Fibroblast of skin of right quadriceps (primary cell): ENCODE results near the gene RARRES2.
"Not testable (repeated sequence)": the region's sequence is repeated elsewhere in the genome, so short reads cannot be mapped to it uniquely, and the experiment has no call there.

Source experiments
- DNase-seq: peaks from one replicate; pipeline ENCODE4 v3.0.0-alpha.2; 2013

RARRES2 gene

DNA sequence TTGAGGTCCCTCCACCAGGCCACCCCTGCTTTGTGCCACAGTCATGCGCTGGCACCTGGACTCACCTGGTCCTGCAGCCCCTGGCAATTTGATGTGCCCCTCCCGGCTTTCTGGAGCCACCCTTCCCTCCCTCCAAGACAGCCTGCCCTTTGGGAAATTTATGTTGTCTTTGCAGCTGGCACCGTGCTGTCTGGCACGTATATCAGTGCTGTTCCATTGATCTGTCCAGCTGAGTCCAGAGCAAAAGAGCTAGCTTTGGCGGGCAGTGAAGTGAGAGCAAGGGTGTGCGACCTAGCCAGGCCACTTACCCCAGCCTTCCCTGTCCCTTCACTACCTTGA lies 5.7 kb downstream of the RARRES2 start:
- DNase-seq: no peak

DNA sequence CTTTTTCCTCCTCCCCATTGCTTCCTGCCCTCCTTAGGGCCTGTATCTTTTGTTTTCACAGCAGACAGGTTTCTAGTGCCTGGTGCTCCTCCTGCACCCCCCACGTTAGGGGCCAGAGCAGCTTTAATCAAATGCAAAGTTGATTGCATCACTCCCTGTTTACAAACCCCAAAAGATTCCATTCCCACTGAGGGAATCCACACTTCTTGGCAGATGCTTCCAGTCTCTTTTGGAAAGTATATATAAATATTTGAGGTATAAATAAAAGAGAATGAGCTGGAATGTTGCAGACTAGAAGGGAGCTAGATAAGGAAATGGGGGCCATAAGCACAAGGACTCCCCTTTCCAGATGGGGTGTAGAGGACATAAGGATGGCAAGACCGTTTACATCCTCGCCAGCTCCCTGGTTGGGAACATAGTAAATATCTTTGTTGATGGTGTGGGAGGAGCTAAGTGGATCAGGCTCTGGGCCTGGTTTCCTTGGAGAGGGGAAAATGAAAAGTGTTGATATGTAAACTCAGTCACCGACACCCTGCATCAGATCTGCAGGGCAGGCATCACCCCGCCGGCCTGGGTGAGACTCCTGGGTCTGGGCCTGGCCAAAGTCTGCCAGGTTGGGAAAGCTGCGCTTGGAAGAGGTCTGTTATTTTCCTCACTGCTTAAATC lies 6.2 kb downstream of the RARRES2 start:
- DNase-seq: peak; percentile 62

DNA sequence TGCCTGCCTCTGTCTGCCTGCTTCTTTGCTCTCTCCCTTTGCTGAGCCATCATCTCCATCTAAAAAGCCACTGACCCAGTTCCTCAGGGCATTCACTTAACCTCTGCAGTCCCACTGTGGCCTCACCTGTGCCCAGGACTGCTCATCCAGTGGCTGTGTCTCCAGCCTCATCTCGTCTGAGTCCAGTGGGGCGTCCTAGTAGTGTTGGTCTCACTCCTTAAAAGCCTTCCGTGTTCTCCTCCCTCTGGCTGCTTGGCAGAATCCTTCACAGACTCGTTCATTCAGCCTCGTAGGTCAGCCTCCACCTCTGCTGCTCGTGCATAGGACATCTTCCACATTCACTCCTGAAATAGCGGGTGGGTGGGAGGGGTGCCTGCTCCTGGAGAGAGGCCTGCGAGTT lies 7.3 kb downstream of the RARRES2 start:
- DNase-seq: no peak

DNA sequence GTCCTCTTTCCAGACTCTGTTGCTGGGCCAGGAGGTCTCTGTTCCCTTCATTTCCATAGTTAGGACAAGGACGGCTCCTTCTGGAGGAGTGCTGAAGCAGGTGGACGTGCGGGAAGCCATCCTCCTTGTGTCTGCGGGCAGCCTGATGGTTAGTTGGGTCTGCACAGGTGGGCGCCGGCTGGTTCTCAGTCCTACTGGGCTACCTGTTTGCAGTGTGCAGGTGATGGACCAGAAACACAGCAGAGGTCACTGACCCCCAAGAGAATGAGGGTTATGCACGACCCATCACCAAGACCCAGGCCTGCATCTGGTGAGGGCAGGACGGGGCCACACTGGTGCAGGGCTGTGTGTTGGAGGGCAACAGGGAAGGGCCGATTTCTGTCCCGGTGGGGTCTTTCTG lies 7.8 kb downstream of the RARRES2 start:
- no peak for DNase-seq

GRCh38 chr7:150332852-150333635 lies 8.4 kb downstream of the RARRES2 start:
- no peak for DNase-seq

DNA sequence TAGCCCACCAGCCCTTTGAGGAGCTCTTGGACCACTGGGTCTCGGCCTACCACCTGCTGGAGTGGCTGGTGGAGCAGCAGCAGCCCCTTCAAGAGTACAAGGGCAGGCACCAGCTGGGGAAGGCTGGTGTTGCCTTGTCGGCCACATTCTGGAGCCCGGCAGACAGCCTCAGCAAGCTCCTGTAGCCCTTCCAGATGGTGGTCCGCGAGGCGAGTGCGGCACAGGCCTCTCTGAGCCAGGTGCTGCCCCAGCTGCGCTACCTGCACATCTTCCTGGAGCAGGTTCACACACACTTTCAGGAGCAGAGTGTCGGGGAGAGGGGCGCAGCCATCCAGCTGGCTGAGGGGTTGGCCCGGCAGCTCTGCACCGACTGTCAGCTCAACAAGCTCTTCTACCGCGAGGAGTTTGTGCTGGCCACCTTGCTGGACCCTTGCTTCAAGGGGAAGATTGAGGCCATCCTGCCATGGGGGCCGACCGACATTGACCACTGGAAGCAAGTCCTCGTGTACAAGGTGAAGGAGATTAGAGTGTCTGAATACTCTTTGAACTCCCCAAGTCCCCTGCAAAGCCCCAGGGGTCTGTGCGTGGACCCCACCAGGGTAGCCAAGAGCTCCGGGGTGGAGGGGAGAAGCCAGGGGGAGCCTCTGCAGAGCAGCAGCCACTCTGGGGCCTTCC lies 11.1 kb downstream of the RARRES2 start:
- DNase-seq: no peak

GRCh38 chr7:150329331-150330120 lies 11.9 kb downstream of the RARRES2 start:
- no peak for DNase-seq

DNA sequence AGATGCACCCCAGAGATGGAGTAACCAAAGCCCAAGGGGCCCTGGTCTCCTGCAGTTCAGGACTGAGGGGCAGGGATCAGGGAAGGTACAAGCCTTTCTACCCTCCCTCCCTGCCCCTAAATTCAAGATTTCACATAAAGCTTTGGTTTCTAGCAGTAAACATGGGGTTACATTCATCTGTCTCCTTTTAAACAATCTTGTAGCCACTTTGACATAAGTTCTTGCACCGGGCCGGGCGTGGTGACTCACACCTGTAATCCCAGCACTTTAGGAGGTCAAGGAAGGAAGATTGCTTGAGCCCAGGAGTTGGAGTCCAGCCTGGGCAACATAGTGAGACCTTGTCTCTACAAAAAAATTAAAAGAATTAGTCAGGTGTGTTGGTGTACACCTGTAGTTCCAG lies 14.1 kb downstream of the RARRES2 start:
- no peak for DNase-seq

GRCh38 chr7:150326657-150327268 lies 14.7 kb downstream of the RARRES2 start:
- no peak for DNase-seq

GRCh38 chr7:150325901-150326300 lies 15.5 kb downstream of the RARRES2 start:
- DNase-seq: no peak

GRCh38 chr7:150325110-150325611 lies 16.3 kb downstream of the RARRES2 start:
- peak; percentile 17 for DNase-seq

DNA sequence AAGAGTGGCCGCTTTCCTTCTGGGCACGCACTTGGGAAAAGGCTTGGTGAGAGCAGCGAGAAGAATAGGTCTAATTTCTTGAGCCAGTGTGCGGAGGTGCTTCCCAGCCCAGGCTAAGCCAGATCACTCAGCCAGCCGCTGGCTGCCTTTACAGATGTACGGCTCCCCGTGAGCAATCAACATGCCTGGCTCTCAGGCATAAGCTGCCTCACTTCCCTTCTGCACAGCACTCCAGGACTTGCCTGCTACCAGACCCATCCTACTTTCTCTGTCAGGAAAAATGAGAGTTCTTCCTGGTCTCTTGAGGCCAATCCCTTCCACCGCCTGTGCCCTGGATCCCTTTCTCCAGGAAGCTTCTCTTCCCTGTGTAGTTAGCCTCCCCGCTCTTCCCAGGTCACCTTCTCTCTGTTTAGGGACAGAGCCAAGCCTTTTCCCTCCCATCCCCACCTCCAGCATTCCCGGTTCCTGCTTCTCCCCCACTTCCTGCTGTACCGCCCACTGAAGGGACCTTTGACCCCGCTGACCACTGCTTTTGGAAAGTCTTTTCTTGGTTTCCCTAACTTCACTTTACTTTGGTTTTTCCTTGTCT lies 17.0 kb downstream of the RARRES2 start:
- DNase-seq: no peak

DNA sequence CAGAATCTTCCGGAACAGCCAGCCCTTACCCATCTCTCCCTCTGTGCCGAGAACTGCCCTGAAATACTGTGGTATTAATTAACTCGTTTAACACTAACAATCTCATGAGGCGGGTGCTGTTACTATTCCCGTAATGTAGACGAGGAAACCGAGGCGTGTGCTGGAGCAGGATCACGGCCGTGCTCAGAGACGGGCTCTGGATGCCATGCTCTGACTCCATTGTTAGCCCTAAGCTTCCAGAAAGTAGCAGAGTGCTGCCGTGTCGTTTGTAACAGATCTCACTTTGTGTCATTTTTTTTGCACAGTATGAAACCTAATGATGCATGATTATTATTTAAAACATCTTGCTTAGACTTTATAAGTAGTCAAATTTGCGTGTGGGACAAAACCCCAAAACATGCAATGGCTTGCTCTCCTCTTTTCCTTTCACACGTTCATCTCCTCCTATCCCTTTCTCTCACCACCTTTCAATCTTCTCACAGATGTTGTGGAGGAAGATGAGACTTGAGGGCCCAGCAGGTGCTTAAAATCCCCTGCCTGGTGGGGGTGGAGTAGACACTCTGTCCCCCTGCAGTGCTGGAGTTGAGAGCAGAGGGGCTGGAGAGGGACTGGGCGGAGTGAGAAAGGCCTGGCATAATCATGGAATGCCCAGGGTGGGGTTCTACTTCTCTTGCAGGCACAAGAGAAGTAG lies 17.6 kb downstream of the RARRES2 start:
- no peak for DNase-seq

DNA sequence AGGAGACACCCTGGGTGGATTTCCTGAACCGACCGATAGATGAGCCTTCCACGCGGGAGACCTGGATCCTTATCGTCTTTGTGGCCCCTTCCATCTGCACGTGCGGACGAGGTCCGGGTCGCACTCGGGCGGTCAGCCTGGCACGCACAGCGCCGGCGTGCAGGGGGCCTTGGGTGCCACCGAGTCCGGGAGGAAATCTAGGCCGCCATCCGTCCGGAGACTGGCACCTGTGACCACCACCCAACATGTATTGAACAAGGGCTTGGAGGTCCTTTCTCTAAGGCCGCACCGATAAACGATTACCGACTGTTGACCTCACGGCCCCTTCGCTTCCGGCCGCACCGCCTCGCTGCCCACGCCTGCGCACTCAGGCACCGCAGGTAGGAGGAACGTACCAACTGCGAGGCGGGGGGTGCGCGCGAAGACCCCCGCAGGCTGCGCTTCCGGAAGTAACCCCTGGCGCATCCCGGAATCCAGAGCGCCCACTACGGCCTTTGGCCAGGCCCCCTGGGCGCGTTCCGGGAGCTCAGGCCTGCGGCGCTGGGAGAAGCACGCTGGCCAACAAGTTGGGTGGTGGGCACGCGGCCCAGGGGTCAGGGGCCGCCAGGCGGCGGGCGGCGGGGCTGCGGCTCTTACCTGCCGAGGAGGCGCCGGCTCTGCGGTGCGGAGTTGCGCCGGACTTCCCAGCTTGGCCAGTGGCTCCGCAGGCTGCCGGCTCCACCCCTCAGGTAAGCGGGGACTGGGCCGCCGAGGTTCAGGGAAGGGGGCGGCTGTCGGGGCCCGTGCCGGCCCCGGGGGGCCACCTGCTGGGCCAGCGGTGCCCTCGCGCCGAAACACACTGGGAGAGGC lies 18.4 kb downstream of the RARRES2 start, which contains the start of the genes ACTR3C and LRRC61:
ACTR3C (minus strand) TSS at position 713 of the 849 bp plus-strand sequence. CDS start 28,249 bp downstream, outside the sequence.
LRRC61 (plus strand) TSS at position 523 of the 849 bp plus-strand sequence. CDS start 13,507 bp downstream, outside the sequence.
- peak; percentile 10 for DNase-seq

GRCh38 chr7:150322114-150322832 lies 19.2 kb downstream of the RARRES2 start:
- no peak for DNase-seq

GRCh38 chr7:150321788-150322113 lies 19.7 kb downstream of the RARRES2 start:
- DNase-seq: no peak

GRCh38 chr7:150317748-150318444 lies 23.5 kb downstream of the RARRES2 start:
- DNase-seq: peak; percentile 20

DNA sequence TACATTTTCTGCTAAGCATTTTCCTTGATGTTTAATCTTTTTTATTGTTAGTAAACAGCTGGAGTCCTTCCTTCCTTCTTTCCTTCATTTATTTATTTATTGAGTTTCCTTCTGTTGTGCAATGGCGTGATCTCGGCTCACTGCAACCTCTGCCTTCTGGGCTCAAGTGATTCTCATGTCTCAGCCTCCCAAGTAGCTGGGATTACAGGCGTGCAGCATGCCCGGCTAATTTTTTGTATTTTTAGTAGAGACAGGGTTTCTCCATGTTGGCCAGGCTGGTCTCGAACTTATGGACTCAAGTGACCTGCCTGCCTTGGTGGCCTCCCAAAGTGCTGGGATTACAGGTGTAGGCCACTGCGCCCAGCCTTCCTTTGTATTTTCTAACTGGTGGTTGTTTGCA lies 24.4 kb downstream of the RARRES2 start:
- DNase-seq: not testable (repeated sequence)

GRCh38 chr7:150314639-150315239 lies 26.7 kb downstream of the RARRES2 start:
- DNase-seq: no peak
